Cardiac muscle cell (in vitro differentiated cells and primary cell): ENCODE results near the gene ASCL4. TPM values are rescaled to one million over a fixed set of nuclear protein-coding genes. Genes with fewer than 3 reads are reported as not detected.

Experiments
- DNase-seq, 2 donors: peaks; one replicate each; pipeline versions ENCODE4 v3.0.0 to v3.0.0-alpha.2; 2010 to 2017; ENCODE audit warnings: low read depth in 1 of 2, low spot score in 1 of 2
- H3K27ac ChIP-seq: fragments of 200-600 bp; sonication (generic); 2 replicates; pipeline ENCODE4 v1.5.1; 2016
- H3K27me3 ChIP-seq: fragments of 200-600 bp; sonication (generic); 2 replicates; pipeline ENCODE4 v1.6.0; 2016; ENCODE audit warnings: control low read depth
- H3K36me3 ChIP-seq: fragments of 200-600 bp; sonication (generic); 2 replicates; pipeline ENCODE4 v1.5.1; 2016; ENCODE audit warnings: control low read depth
- H3K4me1 ChIP-seq: fragments of 200-600 bp; sonication (generic); 2 replicates; pipeline ENCODE4 v1.8.1; 2017; ENCODE audit warnings: low read depth, mild to moderate bottlenecking, mixed run types
- H3K4me3 ChIP-seq: fragments of 200-600 bp; sonication (generic); 2 replicates; pipeline ENCODE4 v1.5.1; 2016; ENCODE audit warnings: mild to moderate bottlenecking
- H3K9me3 ChIP-seq: fragments of 200-600 bp; sonication (generic); 2 replicates; pipeline ENCODE4 v1.5.1; 2017; ENCODE audit warnings: low read depth, mild to moderate bottlenecking, control low read depth
- CTCF ChIP-seq: IDR thresholded peaks from 2 replicates; pipeline ENCODE4 v1.5.1; 2012; ENCODE audit warnings: low read depth, mild to moderate bottlenecking, low read length
- polyA plus RNA-seq: library from polyadenylated mRNA; unstranded; fragments of >200 nt; fragmentation: Nextera tagmentation; extraction: Ambion mirVana; gene quantifications from 2 replicates; pipeline ENCODE4 v1.2.1, GENCODE V29; 2016
- total RNA-seq: library from RNA; depleted of rRNA; stranded (reverse); fragments of >200 nt; gene quantifications from 2 replicates; pipeline ENCODE4 v1.2.3, GENCODE V29; 2016

The ASCL4 gene
- total and polyA plus RNA-seq, 2 experiments from 2014 or later, result not detected

GRCh38 chr12:107779077-107779831, 4.8 kb downstream of the ASCL4 start:
- H3K36me3 ChIP-seq, result no peaks in the 10 kb centered on the region
- peaks cover 69% of the 10 kb centered on the region for H3K27me3 ChIP-seq
- no peaks in the 10 kb centered on the region for H3K4me1 ChIP-seq

GRCh38 chr12:107780298-107780697, 5.8 kb downstream of the ASCL4 start:
- TF ChIP-seq CTCF, result no peak
- Histone ChIP-seq H3K4me3 (no peak overlapping the region), H3K27ac (no peak overlapping the region), H3K9me3 (no peaks in the 10 kb centered on the region), H3K36me3 (no peaks in the 10 kb centered on the region), H3K4me1 (no peaks in the 10 kb centered on the region), H3K27me3 (peaks cover 59% of the 10 kb centered on the region)
- DNase-seq, result no peak

More at GRCh38 chr12:107779077-107779831, 4.8 kb downstream of the ASCL4 start:
- no peak for TF ChIP-seq CTCF
- Histone ChIP-seq H3K4me3 (no peak overlapping the region), H3K27ac (no peak overlapping the region), H3K9me3 (no peaks in the 10 kb centered on the region)
- DNase-seq, result no peak

- Histone ChIP-seq H3K4me1 (no peaks in the 10 kb centered on the region), H3K9me3 (no peaks in the 10 kb centered on the region), H3K27me3 (peaks cover 41% of the 10 kb centered on the region), H3K36me3 (no peaks in the 10 kb centered on the region), H3K4me3 (no peak overlapping the region), H3K27ac (no peak overlapping the region)
- DNase-seq, result no peak
- TF ChIP-seq CTCF, result no peak
These were observed 7.6 kb downstream of the ASCL4 start for GRCh38 chr12:107782067-107782466.

- Histone ChIP-seq H3K36me3 (no peaks in the 10 kb centered on the region), H3K9me3 (no peaks in the 10 kb centered on the region), H3K4me3 (no peak overlapping the region), H3K4me1 (no peaks in the 10 kb centered on the region), H3K27me3 (peaks cover 25% of the 10 kb centered on the region), H3K27ac (no peak overlapping the region)
- TF ChIP-seq CTCF, result no peak
- DNase-seq, result no peak
These were observed 9.2 kb downstream of the ASCL4 start for GRCh38 chr12:107783406-107784376.

- Histone ChIP-seq H3K4me3 (no peak overlapping the region), H3K27ac (no peak overlapping the region), H3K36me3 (no peaks in the 10 kb centered on the region), H3K4me1 (no peaks in the 10 kb centered on the region), H3K9me3 (no peaks in the 10 kb centered on the region), H3K27me3 (peaks cover 5% of the 10 kb centered on the region)
- DNase-seq, result no peak
- no peak for TF ChIP-seq CTCF
These were observed 13.8 kb downstream of the ASCL4 start for GRCh38 chr12:107788281-107788680.
